ENCODE data around the gene RABL6.
"Not testable (repeated sequence)": the region's sequence is repeated elsewhere in the genome, so short reads cannot be mapped to it uniquely, and the experiment has no call there.

The RABL6 gene

GRCh38 chr9:136782452-136782851, 25.3 kb upstream of the RABL6 start:
- TF ChIP-seq, protein P1, sequence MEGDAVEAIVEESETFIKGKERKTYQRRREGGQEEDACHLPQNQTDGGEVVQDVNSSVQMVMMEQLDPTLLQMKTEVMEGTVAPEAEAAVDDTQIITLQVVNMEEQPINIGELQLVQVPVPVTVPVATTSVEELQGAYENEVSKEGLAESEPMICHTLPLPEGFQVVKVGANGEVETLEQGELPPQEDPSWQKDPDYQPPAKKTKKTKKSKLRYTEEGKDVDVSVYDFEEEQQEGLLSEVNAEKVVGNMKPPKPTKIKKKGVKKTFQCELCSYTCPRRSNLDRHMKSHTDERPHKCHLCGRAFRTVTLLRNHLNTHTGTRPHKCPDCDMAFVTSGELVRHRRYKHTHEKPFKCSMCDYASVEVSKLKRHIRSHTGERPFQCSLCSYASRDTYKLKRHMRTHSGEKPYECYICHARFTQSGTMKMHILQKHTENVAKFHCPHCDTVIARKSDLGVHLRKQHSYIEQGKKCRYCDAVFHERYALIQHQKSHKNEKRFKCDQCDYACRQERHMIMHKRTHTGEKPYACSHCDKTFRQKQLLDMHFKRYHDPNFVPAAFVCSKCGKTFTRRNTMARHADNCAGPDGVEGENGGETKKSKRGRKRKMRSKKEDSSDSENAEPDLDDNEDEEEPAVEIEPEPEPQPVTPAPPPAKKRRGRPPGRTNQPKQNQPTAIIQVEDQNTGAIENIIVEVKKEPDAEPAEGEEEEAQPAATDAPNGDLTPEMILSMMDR (IDR thresholded peaks at IDR 0.05; ENCODE audit: extremely low read depth, missing control alignments), result no peak
- DNase-seq (ENCODE audit: low spot score), result no peak

DNA sequence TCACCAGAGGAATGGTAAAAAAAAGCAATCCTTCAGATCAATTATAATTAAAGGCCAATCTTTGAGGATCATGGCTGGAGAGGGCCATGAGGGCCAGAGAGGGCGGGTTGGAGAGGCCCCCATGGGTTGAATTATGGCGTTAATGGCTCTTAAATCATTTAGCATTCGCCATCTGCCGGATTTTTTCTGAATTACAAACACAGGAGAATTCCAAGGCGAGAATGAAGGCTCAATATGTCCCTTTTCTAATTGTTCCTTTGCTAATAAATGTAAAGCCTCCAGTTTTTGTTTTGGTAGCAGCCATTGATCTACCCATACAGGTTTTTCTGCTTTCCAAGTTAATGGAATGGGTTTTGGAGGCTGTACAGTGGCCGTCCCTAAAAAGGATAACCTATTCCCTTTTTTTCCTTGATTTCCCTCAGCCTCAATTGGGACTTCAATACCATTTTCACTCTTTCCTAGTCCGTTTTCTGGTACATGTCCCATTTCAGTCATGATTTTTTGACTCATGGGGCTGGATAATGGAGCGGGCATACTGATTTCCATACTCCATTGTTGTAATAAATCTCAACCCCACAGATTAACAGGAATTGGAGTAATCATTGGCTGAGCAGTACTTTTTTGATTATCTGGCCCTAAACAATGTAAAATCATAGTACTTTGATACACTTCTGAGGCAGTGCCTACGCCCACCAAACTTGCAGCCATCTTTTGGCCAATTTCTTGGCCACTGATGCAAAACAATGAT, 23.3 kb upstream of the RABL6 start:
- TF ChIP-seq, protein P1 (IDR thresholded peaks at IDR 0.05; ENCODE audit: extremely low read depth, missing control alignments), result peak; percentile 8
- DNase-seq (ENCODE audit: low spot score), result peak; percentile 34

DNA sequence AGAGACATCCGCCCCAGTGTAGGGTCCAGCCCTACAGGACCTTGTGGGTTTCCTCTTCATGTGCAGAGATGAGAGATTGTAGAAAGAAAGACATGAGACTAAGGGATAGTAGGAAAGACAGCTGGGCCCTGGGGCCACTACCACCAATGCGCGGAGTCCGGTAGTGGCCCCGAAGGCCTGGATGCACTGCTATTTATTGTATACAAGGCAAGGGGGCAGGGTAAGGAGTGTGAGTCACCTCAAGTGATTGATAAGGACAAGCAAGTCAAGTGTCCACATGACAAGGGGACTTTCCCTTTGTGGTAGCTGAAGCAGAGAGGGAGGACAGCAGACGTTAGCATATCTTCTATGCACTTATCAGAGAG, 22.8 kb upstream of the RABL6 start:
- TF ChIP-seq, protein P1 (IDR thresholded peaks at IDR 0.05; ENCODE audit: extremely low read depth, missing control alignments), result no peak
- DNase-seq (ENCODE audit: low spot score), result no peak

GRCh38 chr9:136785565-136786355, 22.0 kb upstream of the RABL6 start:
- not testable (repeated sequence) for DNase-seq (ENCODE audit: low spot score)

DNA sequence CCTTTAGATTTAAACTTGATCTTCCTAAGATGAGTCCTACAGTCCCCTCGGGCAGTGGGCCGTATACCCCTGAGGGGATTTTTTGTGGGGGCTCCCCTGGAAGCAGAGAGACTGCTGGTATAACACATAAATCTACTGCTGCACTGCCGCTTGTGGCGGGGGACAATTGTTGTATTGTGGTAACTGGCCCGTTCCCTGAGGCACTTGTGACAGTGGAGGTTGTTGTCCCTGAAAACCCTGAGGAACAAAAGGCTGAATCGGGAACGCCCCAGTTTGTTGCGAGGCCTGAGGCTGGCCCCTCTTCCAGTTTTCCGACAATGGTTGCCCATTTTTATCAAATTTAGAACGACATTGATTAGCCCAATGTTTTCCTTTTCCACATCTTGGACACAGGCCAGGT, 21.3 kb upstream of the RABL6 start:
- TF ChIP-seq, protein P1 (IDR thresholded peaks at IDR 0.05; ENCODE audit: extremely low read depth, missing control alignments), result no peak
- no peak for DNase-seq (ENCODE audit: low spot score)

GRCh38 chr9:136786983-136787382, 20.8 kb upstream of the RABL6 start:
- not testable (repeated sequence) for DNase-seq (ENCODE audit: low spot score)

GRCh38 chr9:136787690-136788400, 19.9 kb upstream of the RABL6 start:
- DNase-seq (ENCODE audit: low spot score), result peak; percentile 68
- TF ChIP-seq, protein P1 (IDR thresholded peaks at IDR 0.05; ENCODE audit: extremely low read depth, missing control alignments), result peak; percentile 50

DNA sequence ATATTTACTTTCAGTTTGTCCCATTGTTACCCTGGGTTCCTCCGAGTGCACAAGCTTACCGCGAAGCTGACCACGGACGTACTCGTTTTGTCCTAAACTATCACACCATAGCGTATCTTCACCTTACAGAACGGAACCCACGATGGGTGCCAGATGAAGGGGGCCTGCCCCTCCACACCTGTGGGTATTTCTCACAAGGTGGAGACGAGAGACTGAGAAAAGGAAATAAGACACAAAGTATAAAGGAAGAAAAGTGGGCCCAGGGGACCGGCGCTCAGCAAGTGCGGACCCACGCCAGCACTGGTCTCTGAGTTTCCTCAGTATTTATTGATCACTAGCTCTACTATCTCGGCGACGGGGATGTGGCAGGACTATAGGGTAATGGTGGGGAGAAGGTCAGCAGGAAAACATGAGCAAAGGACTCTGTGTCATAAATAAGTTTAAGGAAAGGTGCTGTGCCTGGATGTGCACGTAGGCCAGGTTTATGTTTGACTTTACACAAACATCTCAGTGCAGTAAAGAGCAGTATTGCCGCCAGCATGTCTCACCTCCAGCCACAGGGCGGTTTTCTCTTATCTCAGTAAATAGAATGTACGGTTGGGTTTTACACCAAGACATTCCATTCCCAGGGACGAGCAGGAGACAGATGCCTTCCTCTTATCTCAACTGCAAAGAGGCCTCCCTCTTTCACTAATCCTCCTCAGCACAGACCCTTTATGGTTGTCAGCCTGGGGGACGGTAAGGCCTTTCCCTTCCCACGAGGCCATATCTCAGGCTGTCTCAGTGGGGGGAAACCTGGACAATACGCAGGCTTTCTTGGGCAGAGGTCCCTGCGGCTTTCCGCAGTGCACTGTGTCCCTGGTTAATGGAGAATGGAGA, 18.9 kb upstream of the RABL6 start:
- not testable (repeated sequence) for DNase-seq (ENCODE audit: low spot score)
